B cell (primary cell): ENCODE data around the gene EFHD2.

ENCODE experiments used
- CTCF ChIP-seq: fragments of 200-600 bp; IDR thresholded peaks from one replicate; pipeline ENCODE4 v1.8.0; 2022; ENCODE audit warnings: antibody characterized with exemption, mild to moderate bottlenecking
- EZH2 ChIP-seq: IDR thresholded peaks from 2 replicates; pipeline ENCODE4 v1.6.1; 2012; ENCODE audit warnings: borderline replicate concordance, low read depth, mild to moderate bottlenecking, moderate library complexity, low read length; ENCODE audit not compliant: insufficient read depth, poor library complexity, severe bottlenecking

- TF ChIP-seq CTCF (no peak), EZH2 (no peak)
Observed at GRCh38 chr1:15468145-15468544, 58.5 kb downstream of the EFHD2 start.
